Measurements from ENCODE around the gene COL4A2.
"Not testable (repeated sequence)": the region's sequence is repeated elsewhere in the genome, so short reads cannot be mapped to it uniquely, and the experiment has no call there.

Gene COL4A2

DNA sequence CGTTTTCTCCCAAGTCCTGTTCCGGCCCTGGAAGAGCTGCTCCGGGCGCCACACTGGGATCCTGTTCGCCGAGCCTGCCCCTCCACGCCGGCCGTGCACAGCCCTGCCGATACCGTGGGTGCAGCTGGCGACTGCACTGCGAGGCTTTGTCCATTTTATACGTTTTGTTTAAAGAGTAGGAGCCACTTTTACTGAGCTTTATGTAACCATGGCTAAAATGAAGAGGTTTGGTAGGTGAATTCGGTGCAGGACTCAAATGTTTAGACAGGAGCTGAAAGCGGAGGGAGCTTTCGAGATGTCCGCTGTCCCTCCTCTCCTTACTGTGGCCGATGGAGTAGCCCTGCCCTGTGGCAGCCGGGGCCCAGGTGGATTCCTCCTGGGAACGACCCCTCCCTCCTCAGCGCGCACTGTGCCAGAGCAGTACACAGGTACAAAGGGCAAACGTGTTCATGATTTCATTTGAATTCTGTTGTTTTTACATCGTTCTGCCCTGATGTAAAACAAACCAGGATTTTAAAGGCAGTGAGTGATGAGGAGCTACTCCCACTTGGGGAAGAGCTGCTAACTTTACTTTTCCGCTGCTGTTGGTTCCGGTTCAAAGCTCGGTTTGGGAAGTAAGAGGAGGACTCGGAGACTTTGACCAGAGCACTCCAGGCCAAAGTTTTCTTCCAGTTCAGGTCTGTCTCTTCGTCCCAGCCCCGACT, 1.7 kb downstream of the COL4A2 start:
- FAIRE-seq, result no peak

DNA sequence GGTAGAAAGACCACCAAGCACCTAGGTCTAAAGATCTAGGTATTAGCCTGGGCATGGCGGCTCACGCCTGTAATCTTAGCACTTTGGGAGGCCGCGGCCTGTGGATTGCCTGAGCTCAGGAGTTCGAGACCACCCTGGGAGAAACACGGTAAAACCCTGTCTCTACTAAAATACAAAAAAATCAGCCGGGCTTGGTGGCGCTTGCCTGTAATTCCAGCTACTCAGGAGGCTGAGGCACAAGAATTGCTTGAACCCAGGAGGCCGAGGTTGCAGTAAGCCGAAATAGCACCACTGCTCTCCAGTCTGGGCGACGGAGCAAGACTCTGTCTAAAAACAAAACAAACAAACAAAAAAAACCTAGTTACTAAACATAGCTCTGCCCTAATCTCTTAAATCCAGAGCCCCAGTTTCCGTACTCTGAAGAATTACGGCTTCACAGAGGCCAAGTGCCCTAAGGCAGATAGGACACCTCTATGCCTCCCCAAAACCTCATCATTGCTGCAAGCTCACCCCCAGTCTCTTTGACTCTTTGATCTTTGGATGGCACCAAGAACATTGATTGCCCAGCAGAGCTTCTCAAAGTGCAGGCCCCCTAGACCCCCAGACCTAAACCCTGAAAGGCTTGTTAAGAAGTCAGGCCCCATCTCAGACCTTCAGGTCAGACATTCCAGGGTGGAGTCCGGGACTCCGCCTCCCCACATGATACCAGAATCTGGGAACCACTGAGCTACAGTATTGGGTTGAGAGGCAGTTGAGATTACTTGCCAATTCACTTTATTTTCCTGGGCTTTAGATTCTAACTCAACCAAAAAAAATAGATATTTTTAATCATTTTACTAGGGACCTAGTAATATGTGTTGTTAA, 2.8 kb downstream of the COL4A2 start:
- no peak for FAIRE-seq

DNA sequence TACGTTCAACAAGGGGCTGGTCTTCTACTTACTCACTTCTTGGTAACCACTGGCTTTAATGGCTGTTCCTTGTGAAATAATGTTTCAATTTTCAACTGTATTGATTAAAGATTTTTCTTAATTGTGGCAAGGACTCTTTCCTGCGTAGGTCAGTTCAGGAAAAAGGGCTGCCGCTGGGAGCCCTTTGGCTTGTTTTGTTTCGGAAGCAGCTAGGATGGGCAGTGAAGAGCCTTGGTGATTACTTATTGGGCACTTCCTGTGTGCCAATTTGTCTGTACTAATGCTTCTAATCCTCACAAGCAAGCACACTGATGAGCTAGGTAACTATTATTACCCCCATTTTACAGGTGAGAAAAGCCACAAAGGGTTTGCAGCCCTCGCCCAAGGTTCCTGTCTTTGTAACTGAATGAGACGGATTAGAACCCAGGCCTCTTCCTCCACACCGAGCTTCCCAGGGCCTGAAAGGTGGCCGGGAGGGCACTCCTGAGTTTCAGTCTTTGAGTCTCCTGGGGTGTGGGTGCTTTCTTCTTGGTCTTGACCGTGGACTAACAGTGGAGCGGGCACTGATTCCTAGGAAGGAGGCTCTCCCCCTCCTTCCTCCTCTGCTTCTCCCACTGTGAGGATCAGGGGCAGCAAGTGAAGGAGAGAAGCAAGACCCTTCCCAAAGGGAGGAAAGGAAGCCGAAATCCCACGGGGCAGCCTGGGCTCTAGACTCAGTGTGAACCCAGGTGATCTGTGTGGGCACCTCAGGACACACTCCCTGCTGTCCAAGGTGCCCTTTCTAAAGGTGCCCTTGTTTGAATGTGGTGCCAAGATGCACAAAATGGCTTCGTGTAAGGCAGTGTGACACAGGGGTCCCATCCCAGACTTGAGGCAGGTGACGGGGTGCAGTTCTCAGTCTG, 3.7 kb downstream of the COL4A2 start:
- FAIRE-seq, result no peak

DNA sequence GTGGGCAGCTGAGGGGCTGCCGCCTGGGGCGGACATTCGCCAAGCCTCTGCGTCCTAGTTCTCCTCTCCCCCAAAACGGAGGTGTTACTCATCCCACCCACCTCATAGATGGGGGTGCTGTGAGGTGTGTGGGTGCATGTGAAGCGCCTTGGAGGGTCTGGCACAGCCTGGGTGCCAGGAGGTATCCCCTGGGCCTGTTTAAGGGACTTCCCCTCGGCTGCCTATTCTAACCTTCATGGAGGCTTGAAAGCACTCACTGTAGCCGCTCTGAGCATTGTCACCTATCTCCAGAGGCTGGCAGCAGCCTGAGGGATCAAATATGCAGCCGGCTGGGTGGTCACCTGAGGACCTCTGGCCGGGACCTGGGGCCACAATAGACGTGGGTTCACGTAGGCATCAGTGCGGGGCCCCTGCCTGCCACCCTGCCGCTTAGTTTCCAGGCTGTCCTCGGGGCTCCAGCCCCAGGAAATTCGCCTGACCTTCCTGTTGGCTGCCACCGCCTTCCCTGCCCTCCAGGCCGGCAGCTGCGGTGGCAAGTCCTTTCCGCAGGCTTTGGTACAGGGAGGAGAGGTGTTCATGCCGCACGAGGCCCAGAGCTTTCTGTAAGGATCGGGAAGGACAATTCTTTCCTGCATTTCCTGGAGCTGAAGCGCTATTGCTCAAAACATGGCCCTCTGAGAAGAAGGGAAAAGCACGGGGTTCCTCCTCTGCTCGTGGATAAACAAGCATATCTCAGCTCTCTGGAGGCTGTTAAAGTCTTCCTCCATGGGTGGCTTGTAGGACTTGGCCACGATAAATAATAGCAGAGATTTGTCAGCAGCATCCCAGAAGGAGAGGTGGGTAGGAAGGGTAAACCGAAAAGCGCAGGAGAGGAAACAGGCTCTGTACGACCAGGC, 4.6 kb downstream of the COL4A2 start:
- FAIRE-seq, result no peak

DNA sequence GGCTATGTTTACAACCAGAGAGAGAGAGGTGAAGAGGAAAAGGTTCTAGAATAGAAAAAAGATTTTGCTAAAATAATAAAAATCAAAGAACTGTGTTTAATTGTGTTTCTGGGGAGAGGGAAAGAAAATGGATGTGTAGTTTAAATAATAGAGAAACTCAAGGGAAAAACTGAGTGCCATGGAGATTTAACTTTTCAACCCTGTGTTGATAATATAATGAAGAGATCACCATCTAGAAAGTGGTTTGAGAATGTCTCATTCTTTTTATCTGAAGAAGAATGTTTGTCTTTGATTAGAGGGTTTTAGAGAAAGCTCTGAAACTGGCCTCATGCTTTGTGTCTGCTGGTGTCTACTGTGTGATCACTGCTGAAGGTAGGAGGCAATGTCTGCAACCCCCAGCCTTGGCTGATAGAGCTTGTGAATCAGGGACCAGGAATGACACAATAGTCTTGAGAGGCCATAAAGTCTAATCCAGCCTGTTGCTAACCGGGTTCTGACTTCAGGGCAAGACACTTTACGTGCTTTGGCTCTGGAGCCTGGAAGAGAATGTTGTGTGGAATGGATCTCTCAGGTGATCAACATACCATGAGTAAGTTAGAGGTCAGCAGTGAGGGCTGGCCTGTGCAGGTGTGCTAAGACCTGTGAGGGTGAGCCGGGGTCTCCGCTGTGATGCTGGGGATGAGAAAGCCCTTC, 5.4 kb downstream of the COL4A2 start:
- no peak for FAIRE-seq

DNA sequence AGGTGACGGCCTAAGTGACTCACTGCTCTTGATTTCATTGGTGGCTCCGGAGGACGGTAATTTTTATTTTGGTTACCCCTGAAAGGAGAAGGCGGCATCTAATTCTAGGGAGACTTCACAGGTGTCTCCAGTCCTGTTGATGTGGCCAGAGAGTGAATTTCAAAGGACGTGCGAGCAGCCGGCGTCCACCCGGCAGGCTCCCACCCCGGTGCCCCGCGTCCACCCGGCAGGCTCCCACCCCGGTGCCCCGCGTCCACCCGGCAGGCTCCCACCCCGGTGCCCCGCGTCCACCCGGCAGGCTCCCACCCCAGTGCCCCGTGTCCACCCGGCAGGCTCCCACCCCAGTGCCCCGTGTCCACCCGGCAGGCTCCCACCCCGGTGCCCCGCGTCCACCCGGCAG, 6.2 kb downstream of the COL4A2 start:
- FAIRE-seq, result not testable (repeated sequence)

DNA sequence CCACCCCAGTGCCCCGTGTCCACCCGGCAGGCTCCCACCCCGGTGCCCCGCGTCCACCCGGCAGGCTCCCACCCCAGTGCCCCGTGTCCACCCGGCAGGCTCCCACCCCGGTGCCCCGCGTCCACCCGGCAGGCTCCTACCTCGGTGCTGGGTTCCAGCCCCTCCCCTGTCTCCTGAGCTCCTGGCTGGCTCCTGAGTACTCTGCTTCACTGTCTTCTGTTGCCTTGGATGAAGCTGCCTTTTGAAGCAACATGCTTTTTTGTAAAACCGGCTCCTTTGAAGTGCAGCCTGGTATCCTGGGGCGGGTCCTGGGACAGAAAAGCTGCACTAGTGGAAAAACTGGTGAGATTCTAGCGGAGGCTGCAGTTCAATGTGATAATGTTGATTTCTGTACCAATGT, 6.6 kb downstream of the COL4A2 start:
- not testable (repeated sequence) for FAIRE-seq

DNA sequence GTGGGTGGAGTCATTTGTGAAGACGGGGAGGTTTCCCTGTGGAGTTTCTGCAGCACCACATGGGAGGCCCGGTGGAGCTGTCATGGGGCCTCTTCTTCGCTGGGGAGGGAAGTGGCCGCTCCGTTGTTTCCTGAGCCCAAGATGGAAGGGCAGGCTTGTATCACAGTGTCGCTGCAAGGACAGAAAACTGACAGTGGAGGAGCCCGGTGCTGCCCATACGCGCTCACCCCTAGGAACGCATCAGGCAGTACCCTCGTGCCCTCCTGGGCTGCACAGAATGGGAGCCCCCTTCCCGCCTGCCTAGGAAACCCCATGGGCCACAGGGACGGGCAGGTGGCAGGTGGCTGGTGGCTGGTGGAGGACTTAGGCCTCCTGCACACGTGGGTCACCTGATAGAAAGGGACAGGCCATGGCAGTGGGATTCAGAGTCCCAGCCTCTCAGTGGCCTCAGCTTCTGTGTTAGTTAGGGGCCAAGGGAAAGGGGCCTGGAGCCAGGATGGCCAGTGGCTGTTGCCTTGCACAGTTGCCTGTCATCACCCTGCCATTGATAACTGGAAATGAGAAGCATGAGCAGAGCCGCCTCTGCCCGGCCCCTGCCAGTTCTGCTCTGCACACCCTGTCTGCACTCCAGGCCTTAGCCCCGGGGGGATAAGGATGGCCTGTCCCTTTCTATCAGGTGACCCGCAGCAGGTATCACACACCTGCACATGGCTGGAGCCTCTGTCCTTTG, 7.6 kb downstream of the COL4A2 start:
- FAIRE-seq, result no peak

DNA sequence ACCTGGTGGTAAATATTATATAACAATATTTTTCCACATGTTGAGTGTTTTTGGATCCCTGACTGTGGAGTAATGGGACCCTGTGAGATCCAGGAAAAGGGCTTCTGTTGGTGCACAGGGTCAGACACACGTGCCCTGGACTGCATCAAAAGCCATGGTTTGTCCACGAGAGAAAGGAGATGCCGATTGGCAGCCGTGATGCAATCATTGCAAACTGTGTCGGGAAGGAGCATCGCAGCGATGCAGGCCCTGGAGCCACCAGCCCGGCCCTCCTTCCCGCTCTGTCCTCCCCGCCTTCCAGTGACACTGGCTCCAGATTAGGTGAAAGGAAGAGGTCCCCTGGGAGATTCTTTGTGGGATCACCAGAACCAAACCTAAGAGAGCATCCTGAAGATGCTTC, 9.1 kb downstream of the COL4A2 start:
- no peak for FAIRE-seq

DNA sequence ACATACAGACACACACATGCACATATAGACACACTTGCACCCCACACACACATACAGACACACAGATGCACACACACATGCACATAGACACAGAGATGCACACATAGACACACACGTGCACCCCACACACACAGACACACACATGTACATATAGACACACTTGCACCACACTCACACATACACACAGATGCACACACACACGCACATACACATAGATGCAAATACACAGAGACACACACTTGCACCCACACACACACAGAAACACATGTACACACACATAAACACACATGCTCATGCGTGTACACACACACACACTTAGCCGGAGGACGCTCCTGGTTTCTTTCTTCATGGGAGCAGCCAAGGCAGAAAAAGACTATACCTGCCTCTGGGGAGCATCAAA, 10.0 kb downstream of the COL4A2 start:
- no peak for FAIRE-seq

DNA sequence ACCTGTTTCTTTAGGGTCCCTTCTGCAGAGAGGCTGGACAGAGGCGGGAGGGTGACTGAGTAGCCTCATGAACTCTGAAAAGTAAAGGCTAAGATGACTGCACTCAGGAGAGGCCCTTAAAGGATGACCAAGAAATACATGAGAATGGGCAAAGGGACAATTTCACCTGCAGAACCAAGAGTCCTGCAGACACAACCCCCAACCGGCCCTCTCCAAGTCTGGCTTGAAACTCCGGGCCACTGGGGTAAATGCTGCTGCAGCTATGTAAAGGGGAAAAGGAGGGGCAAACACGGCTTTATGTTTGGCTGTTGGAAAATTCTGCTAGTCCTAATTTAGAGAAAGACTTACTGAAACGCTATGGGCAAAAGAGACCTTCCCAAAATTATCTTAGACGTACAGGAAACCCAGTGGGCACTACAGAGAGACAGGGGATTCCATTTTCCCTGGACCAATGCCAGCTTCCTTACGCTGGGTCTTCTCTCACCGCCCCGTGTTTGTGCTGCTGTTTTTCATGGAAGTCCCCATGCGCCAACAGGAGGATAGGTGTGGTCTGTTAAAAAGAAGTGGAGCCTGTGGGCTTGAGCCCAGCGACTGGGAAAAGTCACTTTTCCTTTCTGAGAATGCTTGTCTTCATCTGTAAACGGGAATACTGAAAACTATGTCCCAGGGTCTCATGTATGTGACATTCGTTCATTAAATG, 10.6 kb downstream of the COL4A2 start:
- FAIRE-seq, result no peak

DNA sequence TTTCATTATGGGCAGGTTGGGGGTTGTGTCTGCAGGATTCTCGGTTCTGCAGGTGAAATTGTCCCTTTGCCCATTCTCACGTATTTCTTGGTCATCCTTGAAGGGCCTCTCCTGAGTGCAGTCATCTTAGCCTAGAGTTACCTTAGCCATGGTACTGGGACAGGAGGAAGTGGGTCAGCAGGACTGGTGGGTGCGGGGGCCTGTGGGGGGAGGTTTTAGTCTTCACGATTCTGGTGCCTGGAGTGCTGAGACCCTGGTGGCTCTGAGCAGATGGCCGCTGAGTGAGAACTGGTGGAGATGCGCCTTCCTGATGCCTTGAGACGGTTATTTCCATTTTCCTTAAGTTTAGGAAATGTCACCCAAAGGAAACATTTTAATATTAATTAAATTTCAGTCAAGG, 11.8 kb downstream of the COL4A2 start:
- no peak for FAIRE-seq

DNA sequence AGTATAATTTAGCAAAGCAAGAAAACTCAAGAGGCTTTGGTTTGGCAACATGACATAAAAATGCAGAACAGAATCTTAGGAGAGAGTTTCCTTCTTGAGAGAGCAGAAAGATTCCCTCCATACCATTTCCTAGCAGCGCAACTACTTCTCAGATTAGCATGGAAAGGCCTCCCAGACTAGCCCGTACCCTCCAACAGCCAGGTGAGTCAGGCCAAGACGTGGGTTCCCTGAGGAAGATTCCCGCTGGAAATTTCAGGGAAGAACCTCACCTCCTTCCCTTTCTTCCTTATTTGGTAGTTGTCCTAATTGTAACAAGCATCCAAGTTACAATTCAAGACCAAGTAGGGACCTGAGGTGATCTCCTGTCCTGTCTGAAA, 12.3 kb downstream of the COL4A2 start:
- FAIRE-seq, result no peak

DNA sequence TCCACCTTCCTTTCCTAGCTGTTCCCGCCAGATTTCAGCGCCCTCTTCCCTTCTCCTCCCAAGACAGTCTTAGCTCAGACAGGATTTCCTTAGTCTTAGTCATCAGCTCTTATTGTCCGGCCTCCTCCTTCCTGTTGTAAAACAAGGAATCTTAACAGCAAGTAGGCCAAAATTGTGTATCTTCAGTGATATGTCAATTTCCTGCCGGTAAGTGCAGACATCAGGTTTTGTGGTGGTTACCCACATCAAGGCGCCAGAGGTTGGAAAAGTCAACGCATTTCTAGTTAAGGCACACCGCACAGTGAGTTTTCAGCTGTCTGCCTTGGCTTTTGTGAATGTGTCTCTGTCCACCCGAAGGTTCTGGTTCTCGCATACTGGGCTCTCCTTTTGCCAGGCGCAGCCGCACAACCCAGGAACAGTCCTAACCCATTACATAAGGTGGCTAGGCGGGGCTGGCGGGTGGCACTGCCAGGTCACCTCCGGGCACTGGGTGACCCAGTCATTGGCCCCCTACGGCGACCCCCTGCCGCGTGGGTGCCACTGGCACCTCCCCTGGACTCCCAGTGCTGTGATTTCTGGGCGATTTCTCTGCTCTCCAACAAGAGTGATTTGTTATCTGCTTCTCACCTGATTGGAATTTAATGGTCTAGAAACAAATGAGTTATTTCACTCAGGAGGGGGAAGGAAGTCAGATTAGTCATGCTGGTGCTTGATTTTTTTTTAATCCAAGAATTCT, 12.9 kb downstream of the COL4A2 start:
- no peak for FAIRE-seq

DNA sequence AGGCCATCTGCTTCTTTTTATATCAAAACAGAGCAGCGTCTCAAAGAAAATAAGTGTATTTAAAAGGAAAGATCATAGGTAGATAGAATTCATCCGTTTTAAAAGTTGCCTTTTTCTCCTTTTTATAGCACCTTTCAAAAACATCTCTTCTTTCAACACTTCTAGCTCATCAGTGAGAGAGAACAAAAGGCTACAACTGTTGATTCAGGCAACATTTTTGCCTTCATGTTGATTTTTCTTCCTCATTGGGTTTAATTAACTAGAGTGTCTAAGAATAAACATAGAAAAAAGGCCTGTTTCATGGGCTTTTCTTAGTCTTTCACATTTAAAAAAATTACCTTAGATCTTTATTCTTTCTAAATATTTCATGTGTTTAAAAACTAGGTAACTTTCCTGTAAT, 13.6 kb downstream of the COL4A2 start:
- no peak for FAIRE-seq

DNA sequence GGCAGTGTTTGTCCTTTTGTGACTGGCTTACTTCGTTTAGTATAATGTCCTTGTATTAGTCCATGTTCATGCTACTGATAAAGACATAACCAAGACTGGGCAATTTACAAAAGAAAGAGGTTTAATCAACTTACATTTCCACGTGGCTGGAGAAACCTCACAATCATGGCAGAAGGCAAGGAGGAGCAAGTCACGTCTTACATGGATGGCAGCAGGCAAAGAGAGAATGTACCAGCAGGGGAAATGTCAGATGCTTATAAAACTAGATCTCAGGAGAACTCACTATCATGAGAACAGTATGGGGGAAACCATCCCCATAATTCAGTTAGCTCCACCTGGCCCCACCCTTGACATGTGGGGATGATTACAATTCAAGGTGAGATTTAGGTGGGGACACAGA, 14.5 kb downstream of the COL4A2 start:
- FAIRE-seq, result not testable (repeated sequence)

DNA sequence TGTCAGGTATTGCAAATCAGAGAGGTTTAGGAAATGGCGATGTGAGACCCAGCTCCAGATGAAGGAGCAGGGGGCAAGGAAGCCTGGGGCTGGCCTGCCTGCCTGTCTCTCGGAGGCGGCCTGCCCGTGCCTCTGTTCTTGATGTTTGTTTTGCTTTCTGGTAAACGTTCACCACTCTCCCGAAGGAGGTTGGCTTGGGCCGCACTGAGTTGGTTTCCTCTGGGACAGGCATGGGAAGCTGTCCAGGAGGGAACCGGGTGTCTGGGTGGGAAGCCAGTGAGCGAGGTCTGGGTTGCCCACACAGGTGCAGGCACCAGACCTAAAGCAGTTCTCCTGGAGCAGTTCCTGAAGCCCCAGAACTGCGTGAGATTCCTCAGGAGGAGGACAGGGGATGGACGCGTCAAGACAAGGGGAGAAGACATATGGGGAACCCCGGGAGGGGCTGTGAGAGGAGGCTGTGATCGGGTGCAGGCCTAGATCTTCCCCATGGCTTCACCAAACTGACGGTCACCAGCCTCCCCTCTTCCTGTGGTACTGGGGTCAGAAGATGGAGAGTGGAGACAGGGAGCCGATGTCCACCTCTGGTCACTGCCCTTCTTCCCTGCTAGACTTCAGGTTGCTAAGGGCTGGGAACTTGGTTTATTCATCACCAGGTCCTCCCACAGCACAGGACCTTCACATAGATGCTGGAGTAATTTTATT, 15.2 kb downstream of the COL4A2 start:
- no peak for FAIRE-seq

DNA sequence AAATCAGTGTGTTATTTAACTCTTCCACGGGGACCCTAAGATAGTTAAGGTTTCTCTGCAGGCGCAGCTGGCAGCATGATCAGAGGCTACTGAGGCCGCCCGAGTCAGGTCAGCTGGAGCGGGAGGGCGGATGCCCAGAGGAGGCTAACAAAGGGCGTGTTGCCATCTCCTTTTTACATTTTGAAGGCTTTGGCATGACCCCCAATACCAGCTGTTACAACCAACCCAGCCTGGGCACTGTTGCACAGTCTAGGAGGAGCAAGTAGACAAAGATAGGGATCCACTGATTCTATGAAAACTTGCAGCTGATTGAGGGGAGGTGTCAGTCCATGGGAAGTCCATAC, 15.7 kb downstream of the COL4A2 start:
- FAIRE-seq, result no peak

Measured in G401.6 (cell line).